Thyroid gland (tissue), 4 donors: ENCODE results near the gene RNGTT.

ENCODE experiments used
- POLR2A ChIP-seq, 2 donors: fragments of 450-650 bp; IDR thresholded peaks; one replicate each; pipeline ENCODE4 v1.6.1; 2017; ENCODE audit warnings: antibody characterized with exemption in 2 of 2, mild to moderate bottlenecking in 2 of 2, moderate library complexity in 1 of 2
- TF ChIP-seq, protein P1 (sequence below), 6 experiments: fragments of 200-600 bp in 3 of 6; fragments of 450-650 bp in 3 of 6; sonication (generic) in 3 of 6; IDR thresholded peaks; one replicate each; pipeline ENCODE4 v1.5.1; 2016 to 2019; ENCODE audit warnings: antibody characterized with exemption in 6 of 6, mild to moderate bottlenecking in 2 of 6, inconsistent platforms in 1 of 6, moderate library complexity in 1 of 6

DNA sequence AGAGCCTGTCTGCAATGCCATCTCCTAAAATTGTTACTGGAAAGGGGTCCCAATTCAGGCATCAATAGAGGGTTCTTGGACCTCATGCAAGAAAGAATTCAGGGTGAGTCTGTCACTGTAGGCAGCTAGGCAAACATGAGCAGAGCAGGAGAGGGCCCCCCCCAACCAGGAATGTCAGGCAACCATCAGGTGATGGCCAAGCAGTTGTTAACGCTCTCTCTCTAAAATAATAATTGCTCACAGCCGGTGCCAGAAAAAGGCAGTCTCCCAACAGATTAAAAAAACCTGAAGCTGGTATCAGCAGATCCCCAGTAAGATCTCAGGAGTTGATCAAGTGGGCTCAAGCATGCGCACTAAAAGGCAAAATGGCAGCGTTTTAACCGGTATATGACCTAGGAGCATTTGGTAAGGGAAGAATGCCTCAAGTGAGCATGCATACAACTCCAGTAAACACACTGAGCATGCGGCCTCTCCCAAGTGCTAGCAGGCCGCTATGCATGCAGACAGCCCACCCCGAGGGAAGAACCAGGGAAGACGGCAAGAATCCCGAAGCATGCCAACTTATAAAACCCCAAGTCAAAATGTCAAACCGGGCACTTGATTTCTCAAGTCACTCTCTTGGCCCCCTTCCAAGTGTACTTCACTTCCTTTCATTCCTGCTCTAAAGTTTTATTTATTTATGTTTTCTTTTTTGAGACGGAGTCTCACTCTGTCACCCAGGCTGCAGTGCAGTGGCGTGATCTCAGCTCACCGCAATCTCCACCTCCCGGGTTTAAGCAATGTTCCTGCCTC, 44.0 kb upstream of the RNGTT start:
- TF ChIP-seq, protein P1, sequence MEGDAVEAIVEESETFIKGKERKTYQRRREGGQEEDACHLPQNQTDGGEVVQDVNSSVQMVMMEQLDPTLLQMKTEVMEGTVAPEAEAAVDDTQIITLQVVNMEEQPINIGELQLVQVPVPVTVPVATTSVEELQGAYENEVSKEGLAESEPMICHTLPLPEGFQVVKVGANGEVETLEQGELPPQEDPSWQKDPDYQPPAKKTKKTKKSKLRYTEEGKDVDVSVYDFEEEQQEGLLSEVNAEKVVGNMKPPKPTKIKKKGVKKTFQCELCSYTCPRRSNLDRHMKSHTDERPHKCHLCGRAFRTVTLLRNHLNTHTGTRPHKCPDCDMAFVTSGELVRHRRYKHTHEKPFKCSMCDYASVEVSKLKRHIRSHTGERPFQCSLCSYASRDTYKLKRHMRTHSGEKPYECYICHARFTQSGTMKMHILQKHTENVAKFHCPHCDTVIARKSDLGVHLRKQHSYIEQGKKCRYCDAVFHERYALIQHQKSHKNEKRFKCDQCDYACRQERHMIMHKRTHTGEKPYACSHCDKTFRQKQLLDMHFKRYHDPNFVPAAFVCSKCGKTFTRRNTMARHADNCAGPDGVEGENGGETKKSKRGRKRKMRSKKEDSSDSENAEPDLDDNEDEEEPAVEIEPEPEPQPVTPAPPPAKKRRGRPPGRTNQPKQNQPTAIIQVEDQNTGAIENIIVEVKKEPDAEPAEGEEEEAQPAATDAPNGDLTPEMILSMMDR (IDR thresholded peaks at IDR 0.05) = no peak
- no peak for TF ChIP-seq POLR2A (IDR thresholded peaks at IDR 0.05)
